ENCODE measurements around the gene TBC1D22A.

GRCh38 chr22:46846832-46847355 is 84.4 kb downstream of the TBC1D22A start:
- TF ChIP-seq TAF1 (IDR thresholded peaks at IDR 0.05; ENCODE audit: borderline replicate concordance, low read depth, low read length) (no peak), CEBPB (IDR thresholded peaks at IDR 0.05; ENCODE audit: borderline replicate concordance in 1 of 2, low read depth in 2 of 2, low read length in 2 of 2) (no peak)

Measured in GM12878 (cell line).